Keratinocyte (primary cell): ENCODE results near the gene AP1M1. TPM values are rescaled to one million over a fixed set of nuclear protein-coding genes. Genes with fewer than 3 reads are reported as not detected.

Experiments
- DNase-seq: peaks from one replicate; pipeline ENCODE4 v3.0.0-alpha.2; 2011; ENCODE audit warnings: low read depth, missing footprints, low spot score
- FAIRE-seq: peaks from 2 replicates; lab custom pipeline; 2011; peaks lifted over from hg19 to GRCh38; lab: Jason Lieb, UNC
- H2AFZ ChIP-seq: 2 replicates; pipeline ENCODE4 v1.6.0; 2012; ENCODE audit warnings: low read length, control low read depth, inconsistent platforms; ENCODE audit not compliant: control insufficient read depth
- H3K27ac ChIP-seq: 2 replicates; pipeline ENCODE4 v1.5.1; 2011; ENCODE audit warnings: low read length; ENCODE audit not compliant: control insufficient read depth, insufficient read depth
- H3K27me3 ChIP-seq: 3 replicates; pipeline ENCODE4 v1.6.0; 2011; ENCODE audit warnings: low read length; ENCODE audit not compliant: control insufficient read depth, insufficient read depth; ENCODE audit errors: extremely low read depth
- H3K36me3 ChIP-seq, 2 experiments: 2 replicates in 1 of 2; 3 replicates in 1 of 2; pipeline ENCODE4 v1.5.1; 2011; ENCODE audit warnings: low read length in 2 of 2, mild to moderate bottlenecking in 1 of 2; ENCODE audit not compliant: control insufficient read depth in 2 of 2, insufficient read depth in 2 of 2; ENCODE audit errors: extremely low read depth in 1 of 2
- H3K4me1 ChIP-seq: 3 replicates; pipeline ENCODE4 v1.5.1; 2011; ENCODE audit warnings: low read length; ENCODE audit not compliant: control insufficient read depth, insufficient read depth; ENCODE audit errors: extremely low read depth
- H3K4me2 ChIP-seq: 3 replicates; pipeline ENCODE4 v1.6.0; 2011; ENCODE audit warnings: low read depth, low read length; ENCODE audit not compliant: control insufficient read depth, insufficient read depth; ENCODE audit errors: extremely low read depth
- H3K4me3 ChIP-seq, 3 experiments: fragments of 200-600 bp in 1 of 3; sonication (generic) in 1 of 3; 2 replicates in 2 of 3; 3 replicates in 1 of 3; pipeline ENCODE4 v1.5.1; 2011 to 2016; ENCODE audit warnings: low read length in 3 of 3, mild to moderate bottlenecking in 3 of 3, control low read depth in 2 of 3, inconsistent platforms in 1 of 3, low read depth in 1 of 3, mixed read lengths in 1 of 3, mixed run types in 1 of 3, moderate library complexity in 1 of 3; ENCODE audit not compliant: control insufficient read depth in 2 of 3, insufficient read depth in 2 of 3; ENCODE audit errors: extremely low read depth in 1 of 3
- H3K79me2 ChIP-seq: 2 replicates; pipeline ENCODE4 v1.6.0; 2012; ENCODE audit warnings: low read length; ENCODE audit not compliant: control insufficient read depth, insufficient read depth
- H3K9ac ChIP-seq: 3 replicates; pipeline ENCODE4 v1.6.0; 2011; ENCODE audit warnings: low read length; ENCODE audit not compliant: control insufficient read depth, insufficient read depth; ENCODE audit errors: extremely low read depth
- H3K9me1 ChIP-seq: 3 replicates; pipeline ENCODE4 v1.6.0; 2011; ENCODE audit warnings: low read length; ENCODE audit not compliant: control insufficient read depth, insufficient read depth; ENCODE audit errors: extremely low read depth
- H3K9me3 ChIP-seq: 2 replicates; pipeline ENCODE4 v1.5.1; 2012; ENCODE audit warnings: low read depth, low read length; ENCODE audit not compliant: control insufficient read depth
- H4K20me1 ChIP-seq: 3 replicates; pipeline ENCODE4 v1.6.0; 2011; ENCODE audit warnings: low read length; ENCODE audit not compliant: control insufficient read depth, insufficient read depth; ENCODE audit errors: extremely low read depth
- EZH2 ChIP-seq: IDR thresholded peaks from one replicate; pipeline ENCODE4 v1.6.1; 2012; ENCODE audit warnings: inconsistent platforms, mild to moderate bottlenecking, low read length, moderate library complexity
- dilution Hi-C: fragments of 300-500 bp; cut with MboI; formaldehyde crosslinking; loops from one replicate; pipeline ENCODE4 v1.7.0; 2020; ENCODE audit warnings: low sequenced_read_pairs; ENCODE audit not compliant: extremely low pct_ligation_motif_present
- polyA plus RNA-seq, 5 experiments: library from polyadenylated mRNA; depleted of rRNA in 3 of 5; stranded (reverse) in 3 of 5; stranded (forward) in 1 of 5; unstranded in 1 of 5; fragments of >200 nt; gene quantifications; 1 replicate in 1 of 5; 2 replicates in 3 of 5; 3 replicates in 1 of 5; pipeline versions ENCODE4 v1.2.1 to v1.2.3, GENCODE V29; 2011 to 2012; ENCODE audit warnings: missing spikeins in 2 of 5, low read depth in 1 of 5, low replicate concordance in 1 of 5
- TF ChIP-seq, protein P1 (sequence below), 3 experiments: IDR thresholded peaks in 1 of 3; conservative IDR thresholded peaks in 1 of 3; optimal IDR thresholded peaks in 1 of 3; 2 replicates in 2 of 3; 3 replicates in 1 of 3; pipeline versions ENCODE3 to v1.5.1; 2011; ENCODE audit warnings: low read length in 3 of 3, mild to moderate bottlenecking in 3 of 3, moderate library complexity in 2 of 3, control low read depth in 1 of 3, inconsistent platforms in 1 of 3; ENCODE audit not compliant: insufficient read depth in 2 of 3; ENCODE audit errors: extremely low read depth in 1 of 3

AP1M1 gene
- polyA plus RNA-seq, 1 donor (not counting 4 experiments of a cell fraction or from before 2014, with no cell fraction given) = 27.7 TPM

DNA sequence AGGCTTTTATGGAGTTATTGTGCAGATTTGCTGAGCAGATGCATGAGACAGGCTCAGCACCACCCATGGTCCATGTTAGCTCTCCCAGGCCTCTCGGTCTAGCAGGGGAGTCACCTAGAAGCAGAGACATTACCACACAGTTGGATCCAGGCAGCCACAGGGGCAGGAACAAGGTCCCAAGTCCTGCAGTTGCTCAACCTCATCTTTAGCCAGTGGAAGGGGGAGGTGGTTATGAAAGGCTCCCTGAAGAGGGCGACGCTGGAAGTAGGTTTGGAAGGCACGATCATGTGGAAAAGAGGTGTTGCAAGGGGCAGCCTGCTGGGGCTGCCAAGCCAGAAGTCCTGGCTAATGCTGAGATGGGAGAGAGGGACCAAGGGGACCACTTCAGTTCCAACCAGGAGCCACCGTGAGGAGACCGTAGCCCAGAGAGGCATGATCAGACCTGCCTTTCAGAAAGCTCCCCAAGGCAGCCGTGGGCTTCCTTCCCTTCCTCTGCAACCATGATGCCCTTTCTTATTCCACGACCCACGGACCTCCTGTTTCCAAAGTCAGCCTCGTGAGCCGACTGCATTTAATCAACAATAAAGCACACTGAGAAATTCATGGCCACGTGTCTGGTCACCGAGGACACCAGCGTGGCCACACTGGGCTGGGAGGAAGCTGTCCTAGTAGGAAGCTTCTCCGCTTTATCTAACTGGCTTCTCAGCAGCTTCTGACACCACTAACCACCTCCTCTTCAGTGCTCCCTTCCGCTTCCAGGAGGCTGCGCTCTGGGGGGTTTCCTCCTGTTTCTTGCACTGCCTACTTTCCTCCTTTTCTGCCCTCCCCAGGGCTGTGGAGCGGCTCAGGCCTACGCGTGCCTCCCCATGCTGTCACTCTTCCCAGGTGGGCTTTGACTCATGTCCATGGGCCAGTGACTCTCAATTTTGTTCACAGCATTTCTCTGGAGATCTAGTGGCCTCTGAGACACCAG lies 2.6 kb downstream of the AP1M1 start:
- Histone ChIP-seq H3K9me1 (peaks cover 3% of the 10 kb centered on the region), H3K27me3 (no peaks in the 10 kb centered on the region), H2AFZ (no peak overlapping the region), H3K36me3 (peaks cover 15 to 20% of the 10 kb centered on the region in 2 experiments), H3K27ac (no peak overlapping the region), H3K79me2 (peaks cover 39% of the 10 kb centered on the region), H3K4me2 (no peak overlapping the region), H3K9ac (no peak overlapping the region), H4K20me1 (peaks cover 2% of the 10 kb centered on the region), H3K9me3 (no peaks in the 10 kb centered on the region), H3K4me3 (no peak overlapping the region), H3K4me1 (peaks cover 24% of the 10 kb centered on the region)
- no peak for DNase-seq
- TF ChIP-seq EZH2 = no peak
- TF ChIP-seq, protein P1, sequence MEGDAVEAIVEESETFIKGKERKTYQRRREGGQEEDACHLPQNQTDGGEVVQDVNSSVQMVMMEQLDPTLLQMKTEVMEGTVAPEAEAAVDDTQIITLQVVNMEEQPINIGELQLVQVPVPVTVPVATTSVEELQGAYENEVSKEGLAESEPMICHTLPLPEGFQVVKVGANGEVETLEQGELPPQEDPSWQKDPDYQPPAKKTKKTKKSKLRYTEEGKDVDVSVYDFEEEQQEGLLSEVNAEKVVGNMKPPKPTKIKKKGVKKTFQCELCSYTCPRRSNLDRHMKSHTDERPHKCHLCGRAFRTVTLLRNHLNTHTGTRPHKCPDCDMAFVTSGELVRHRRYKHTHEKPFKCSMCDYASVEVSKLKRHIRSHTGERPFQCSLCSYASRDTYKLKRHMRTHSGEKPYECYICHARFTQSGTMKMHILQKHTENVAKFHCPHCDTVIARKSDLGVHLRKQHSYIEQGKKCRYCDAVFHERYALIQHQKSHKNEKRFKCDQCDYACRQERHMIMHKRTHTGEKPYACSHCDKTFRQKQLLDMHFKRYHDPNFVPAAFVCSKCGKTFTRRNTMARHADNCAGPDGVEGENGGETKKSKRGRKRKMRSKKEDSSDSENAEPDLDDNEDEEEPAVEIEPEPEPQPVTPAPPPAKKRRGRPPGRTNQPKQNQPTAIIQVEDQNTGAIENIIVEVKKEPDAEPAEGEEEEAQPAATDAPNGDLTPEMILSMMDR (optimal IDR thresholded peaks at IDR 0.05 in 1 of 3, IDR thresholded peaks at IDR 0.05 in 1 of 3, conservative IDR thresholded peaks at IDR 0.05 in 1 of 3; ENCODE audit: extremely low read depth in 1 of 3, insufficient read depth in 2 of 3, low read length in 3 of 3) = no peak
- FAIRE-seq = no peak
- dilution Hi-C loops = loop anchor here (25.0 kb wide), 1 partner anchor 162 kb away; no protein-coding TSS in a partner anchor

DNA sequence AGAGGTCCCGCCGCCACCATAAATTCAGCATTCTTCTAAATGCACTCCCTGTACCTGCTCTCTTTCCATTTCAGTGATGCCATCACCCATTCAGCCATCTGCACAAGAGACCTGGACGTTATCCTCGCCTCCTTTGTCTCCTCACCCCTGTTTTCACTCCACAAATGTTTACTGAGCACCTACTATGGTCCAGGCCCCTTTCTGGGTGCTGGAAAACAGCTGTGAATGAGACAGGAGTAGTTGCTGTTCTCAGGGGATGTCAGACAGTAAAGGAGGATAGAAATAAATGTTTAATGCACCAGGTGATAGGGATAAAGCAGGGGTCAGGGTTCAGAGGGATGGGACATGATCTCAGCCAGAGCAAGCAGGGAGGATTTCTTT lies 3.3 kb downstream of the AP1M1 start:
- dilution Hi-C loops = loop anchor here (25.0 kb wide), 1 partner anchor 161 kb away; no protein-coding TSS in a partner anchor
- TF ChIP-seq, protein P1 (optimal IDR thresholded peaks at IDR 0.05 in 1 of 3, IDR thresholded peaks at IDR 0.05 in 1 of 3, conservative IDR thresholded peaks at IDR 0.05 in 1 of 3; ENCODE audit: extremely low read depth in 1 of 3, insufficient read depth in 2 of 3, low read length in 3 of 3) = no peak
- no peak for TF ChIP-seq EZH2
- Histone ChIP-seq H3K27me3 (no peaks in the 10 kb centered on the region), H3K4me2 (no peak overlapping the region), H3K36me3 (peaks cover 15 to 21% of the 10 kb centered on the region in 2 experiments), H3K27ac (no peak overlapping the region), H3K4me1 (peaks cover 24% of the 10 kb centered on the region), H4K20me1 (peaks cover 2% of the 10 kb centered on the region), H3K79me2 (peaks cover 39% of the 10 kb centered on the region), H2AFZ (no peak overlapping the region), H3K9me3 (no peaks in the 10 kb centered on the region), H3K4me3 (no peak overlapping the region), H3K9ac (no peak overlapping the region), H3K9me1 (peaks cover 3% of the 10 kb centered on the region)
- FAIRE-seq (no peak), DNase-seq (no peak)
